A673 (cell line): ENCODE measurements around the gene GGN. TPM values are rescaled to one million over a fixed set of nuclear protein-coding genes. Genes with fewer than 3 reads are reported as not detected.

Experiments
- BruUV-seq: library from RNA; stranded (reverse); fragments of 400-500 nt; replicated peaks from 2 replicates; lab custom pipeline; 2021; lab: Mats Ljungman, UMichigan
- CTCF ChIA-PET: fragments of 300-600 bp; sonication (Branson Sonifier 250); formaldehyde crosslinking; loops from one replicate; lab custom pipeline; 2022; ENCODE audit warnings: antibody characterized with exemption; lab: Charles Lee
- POLR2A ChIA-PET: fragments of 300-600 bp; sonication (Branson Sonifier 250); formaldehyde crosslinking; loops from one replicate; lab custom pipeline; 2022; ENCODE audit warnings: antibody characterized with exemption; ENCODE audit not compliant: low non-redundant PET; lab: Charles Lee
- DNase-seq: peaks from one replicate; pipeline ENCODE4 v3.0.0-alpha.2; 2015; ENCODE audit warnings: low spot score
- H3K27ac ChIP-seq: fragments of 200-600 bp; sonication (generic); 2 replicates; pipeline ENCODE4 v1.5.1; 2016; ENCODE audit warnings: mixed run types, low read depth, mild to moderate bottlenecking, mixed read lengths, antibody characterized with exemption, low read length; ENCODE audit not compliant: poor library complexity, severe bottlenecking
- H3K27me3 ChIP-seq: fragments of 200-600 bp; sonication (generic); replicated peaks from 2 replicates; pipeline ENCODE4 v1.6.1; 2017; ENCODE audit warnings: mixed run types, low read depth, mild to moderate bottlenecking, mixed read lengths, antibody characterized with exemption, low read length; ENCODE audit not compliant: insufficient read depth, poor library complexity
- H3K36me3 ChIP-seq: fragments of 200-600 bp; sonication (generic); 2 replicates; pipeline ENCODE4 v1.6.1; 2016; ENCODE audit warnings: mixed run types, mild to moderate bottlenecking, mixed read lengths, antibody characterized with exemption, low read length; ENCODE audit not compliant: insufficient read depth, poor library complexity, severe bottlenecking
- H3K4me1 ChIP-seq: fragments of 200-600 bp; sonication (generic); 2 replicates; pipeline ENCODE4 v1.6.1; 2017; ENCODE audit warnings: mixed run types, mild to moderate bottlenecking, mixed read lengths, antibody characterized with exemption, low read length; ENCODE audit not compliant: insufficient read depth, poor library complexity, severe bottlenecking
- H3K4me3 ChIP-seq: fragments of 200-600 bp; sonication (generic); 2 replicates; pipeline ENCODE4 v1.5.1; 2016; ENCODE audit warnings: low read depth, mixed run types, mild to moderate bottlenecking, mixed read lengths, low read length; ENCODE audit not compliant: poor library complexity, severe bottlenecking
- H3K9me3 ChIP-seq: fragments of 200-600 bp; sonication (generic); 2 replicates; pipeline ENCODE4 v1.6.1; 2016; ENCODE audit warnings: mixed run types, low read depth, mild to moderate bottlenecking, mixed read lengths, antibody characterized with exemption, low read length; ENCODE audit not compliant: poor library complexity, severe bottlenecking
- EZH2 ChIP-seq: fragments of 200-600 bp; sonication (generic); IDR thresholded peaks from 2 replicates; pipeline ENCODE4 v1.6.1; 2017; ENCODE audit warnings: borderline replicate concordance, low read depth, mild to moderate bottlenecking, mixed read lengths, antibody characterized with exemption, low read length; ENCODE audit not compliant: poor library complexity, severe bottlenecking
- intact Hi-C: fragments of 100-400 bp; cut with micrococcal nuclease; formaldehyde crosslinking; loops from one replicate; pipeline ENCODE4 v1.10.0; 2022; ENCODE audit not compliant: unreplicated experiment
- total RNA-seq: library from RNA; stranded (reverse); gene quantifications from 2 replicates; pipeline ENCODE4 v1.2.3, GENCODE V29; 2021
- TF ChIP-seq, protein P1 (sequence below): fragments of 300-800, 200-600 bp; sonication (generic); conservative IDR thresholded peaks from 2 replicates; pipeline ENCODE4 v1.5.1; 2017; ENCODE audit warnings: low read depth, mild to moderate bottlenecking, antibody characterized with exemption, low read length, moderate library complexity, mixed read lengths

GGN gene
- total RNA-seq, 1 experiment from 2014 or later: 1.3 TPM

GRCh38 chr19:38383743-38384142, 4.1 kb downstream of the GGN start:
- no TSS peak for BruUV-seq
- Histone ChIP-seq H3K27ac (no peak overlapping the region), H3K4me1 (no peaks in the 10 kb centered on the region), H3K36me3 (peaks cover 56% of the 10 kb centered on the region), H3K27me3 (no peaks in the 10 kb centered on the region), H3K4me3 (no peak overlapping the region), H3K9me3 (no peaks in the 10 kb centered on the region)
- intact Hi-C loops: no loop called here
- ChIA-PET POLR2A (no interaction called here), CTCF (no interaction called here)
- no peak for TF ChIP-seq EZH2
- TF ChIP-seq, protein P1, sequence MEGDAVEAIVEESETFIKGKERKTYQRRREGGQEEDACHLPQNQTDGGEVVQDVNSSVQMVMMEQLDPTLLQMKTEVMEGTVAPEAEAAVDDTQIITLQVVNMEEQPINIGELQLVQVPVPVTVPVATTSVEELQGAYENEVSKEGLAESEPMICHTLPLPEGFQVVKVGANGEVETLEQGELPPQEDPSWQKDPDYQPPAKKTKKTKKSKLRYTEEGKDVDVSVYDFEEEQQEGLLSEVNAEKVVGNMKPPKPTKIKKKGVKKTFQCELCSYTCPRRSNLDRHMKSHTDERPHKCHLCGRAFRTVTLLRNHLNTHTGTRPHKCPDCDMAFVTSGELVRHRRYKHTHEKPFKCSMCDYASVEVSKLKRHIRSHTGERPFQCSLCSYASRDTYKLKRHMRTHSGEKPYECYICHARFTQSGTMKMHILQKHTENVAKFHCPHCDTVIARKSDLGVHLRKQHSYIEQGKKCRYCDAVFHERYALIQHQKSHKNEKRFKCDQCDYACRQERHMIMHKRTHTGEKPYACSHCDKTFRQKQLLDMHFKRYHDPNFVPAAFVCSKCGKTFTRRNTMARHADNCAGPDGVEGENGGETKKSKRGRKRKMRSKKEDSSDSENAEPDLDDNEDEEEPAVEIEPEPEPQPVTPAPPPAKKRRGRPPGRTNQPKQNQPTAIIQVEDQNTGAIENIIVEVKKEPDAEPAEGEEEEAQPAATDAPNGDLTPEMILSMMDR: no peak
- no peak for DNase-seq

DNA sequence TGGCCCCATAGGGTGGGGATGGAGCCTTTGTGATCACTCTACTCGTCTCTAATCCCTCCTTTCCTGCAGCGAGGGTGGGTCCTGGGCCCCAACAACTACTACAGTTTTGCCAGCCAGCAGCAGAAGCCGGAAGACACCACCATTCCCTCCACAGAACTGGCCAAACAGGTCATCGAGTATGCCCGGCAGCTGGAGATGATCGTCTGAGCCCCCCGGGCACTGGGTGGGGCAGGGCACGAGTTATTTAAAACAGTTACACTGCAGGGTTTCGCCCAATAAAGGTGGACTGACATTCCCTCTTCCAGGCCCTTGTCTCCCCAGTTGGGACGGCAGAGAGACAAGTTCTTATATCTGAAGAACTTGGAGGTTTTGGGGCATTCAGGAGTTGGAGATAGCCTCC, 4.7 kb downstream of the GGN start:
- CTCF ChIA-PET: no interaction called here
- TF ChIP-seq EZH2: no peak
- TF ChIP-seq, protein P1: no peak
- DNase-seq: no peak
- Histone ChIP-seq H3K36me3 (peaks cover 56% of the 10 kb centered on the region), H3K4me3 (no peak overlapping the region), H3K27me3 (no peaks in the 10 kb centered on the region), H3K27ac (no peak overlapping the region), H3K9me3 (no peaks in the 10 kb centered on the region), H3K4me1 (no peaks in the 10 kb centered on the region)
- BruUV-seq: no TSS peak
- intact Hi-C loops: no loop called here
- POLR2A ChIA-PET: no interaction called here

GRCh38 chr19:38381138-38381537, 6.7 kb downstream of the GGN start:
- peaks cover 71% of the 10 kb centered on the region for H3K36me3 ChIP-seq
- H3K4me3 ChIP-seq: no peak overlapping the region
- no peaks in the 10 kb centered on the region for H3K27me3 ChIP-seq
- H3K4me1 ChIP-seq: peaks cover 3% of the 10 kb centered on the region
- ChIA-PET CTCF (no interaction called here), POLR2A (no interaction called here)
- DNase-seq: no peak
- H3K27ac ChIP-seq: no peak overlapping the region
- no TSS peak for BruUV-seq
- no peaks in the 10 kb centered on the region for H3K9me3 ChIP-seq
- intact Hi-C loops: no loop called here
- TF ChIP-seq, protein P1: no peak
- no peak for TF ChIP-seq EZH2
